B cell (primary cell): ENCODE data around the gene RPL13A. TPM values are rescaled to one million over a fixed set of nuclear protein-coding genes. Genes with fewer than 3 reads are reported as not detected.

Experiments used
- ATAC-seq: fragments of 200-7000 bp; cut with Tn5 transposase; one replicate; pipeline ENCODE4 v1.10.0; 2021; ENCODE audit warnings: low read depth, mild to moderate bottlenecking, moderate number of reproducible peaks, moderate library complexity
- CTCF ChIA-PET: fragments of 350-600 bp; sonication (Branson Sonifier 250); formaldehyde crosslinking; loops from one replicate; lab custom pipeline; 2021; ENCODE audit warnings: antibody characterized with exemption, inconsistent platforms; lab: Charles Lee
- POLR2A ChIA-PET: fragments of 350-600 bp; sonication (Branson Sonifier 250); formaldehyde crosslinking; loops from one replicate; lab custom pipeline; 2021; ENCODE audit warnings: antibody characterized with exemption; lab: Charles Lee
- DNase-seq: peaks from one replicate; pipeline ENCODE4 v3.0.0; 2013
- H2AFZ ChIP-seq: 2 replicates; pipeline ENCODE4 v1.6.1; 2012; ENCODE audit warnings: mild to moderate bottlenecking, low read depth, low read length; ENCODE audit not compliant: insufficient read depth, poor library complexity, severe bottlenecking
- H3K27ac ChIP-seq, 2 donors: 1 replicate in 1 of 2; 2 replicates in 1 of 2; pipeline ENCODE4 v1.5.1; 2012 to 2013; ENCODE audit warnings: low read length in 2 of 2, mild to moderate bottlenecking in 2 of 2, moderate library complexity in 1 of 2
- H3K27me3 ChIP-seq, 4 experiments: fragments of 200-600 bp in 1 of 4; sonication (generic) in 1 of 4; replicated peaks in 1 of 4; 1 replicate in 2 of 4; 2 replicates in 2 of 4; pipeline versions ENCODE4 v1.6.1 to v1.7.0; 2013 to 2016; ENCODE audit warnings: low read length in 3 of 4, mild to moderate bottlenecking in 2 of 4, mixed read lengths in 1 of 4, moderate library complexity in 1 of 4; ENCODE audit not compliant: insufficient read depth in 4 of 4, control insufficient read depth in 3 of 4; ENCODE audit errors: control extremely low read depth in 1 of 4
- H3K36me3 ChIP-seq, 2 experiments: replicated peaks in 1 of 2; 1 replicate in 1 of 2; 2 replicates in 1 of 2; pipeline versions ENCODE4 v1.6.1 to v1.7.1; 2013; ENCODE audit warnings: low read length in 1 of 2; ENCODE audit not compliant: insufficient read depth in 2 of 2, control insufficient read depth in 1 of 2; ENCODE audit errors: control extremely low read depth in 1 of 2, extremely low read depth in 1 of 2
- H3K4me1 ChIP-seq, 2 donors: fragments of 200-600 bp in 1 of 2; sonication (generic) in 1 of 2; 1 replicate in 1 of 2; 2 replicates in 1 of 2; pipeline versions ENCODE4 v1.5.1 to v1.6.1; 2013 to 2017; ENCODE audit warnings: low read length in 2 of 2; ENCODE audit not compliant: control insufficient read depth in 2 of 2, insufficient read depth in 2 of 2
- H3K4me2 ChIP-seq: replicated peaks from 2 replicates; pipeline ENCODE3; 2012; ENCODE audit warnings: mild to moderate bottlenecking, low read depth, low read length; ENCODE audit not compliant: poor library complexity, severe bottlenecking
- H3K4me3 ChIP-seq, 5 experiments: fragments of 200-600 bp in 1 of 5; sonication (generic) in 1 of 5; 1 replicate in 3 of 5; 2 replicates in 2 of 5; pipeline versions ENCODE4 v1.5.1 to v1.7.0; 2011 to 2016; ENCODE audit warnings: low read length in 4 of 5, mild to moderate bottlenecking in 4 of 5, low read depth in 2 of 5, control low read depth in 1 of 5, moderate library complexity in 1 of 5; ENCODE audit not compliant: insufficient read depth in 1 of 5; ENCODE audit errors: control extremely low read depth in 1 of 5, extremely low read depth in 1 of 5
- H3K79me2 ChIP-seq: fragments of 200-600 bp; sonication (generic); one replicate; pipeline ENCODE4 v1.6.0; 2016; ENCODE audit warnings: low read length; ENCODE audit not compliant: control insufficient read depth, insufficient read depth
- H3K9ac ChIP-seq: fragments of 200-600 bp; sonication (generic); 2 replicates; pipeline ENCODE4 v1.6.1; 2017; ENCODE audit warnings: mild to moderate bottlenecking, low read length, moderate library complexity
- H3K9me3 ChIP-seq, 3 donors: one replicate each; pipeline versions ENCODE4 v1.6.1 to v1.7.1; 2013; ENCODE audit warnings: low read length in 2 of 3; ENCODE audit not compliant: control insufficient read depth in 2 of 3, insufficient read depth in 1 of 3; ENCODE audit errors: control extremely low read depth in 1 of 3
- H4K20me1 ChIP-seq: 2 replicates; pipeline ENCODE4 v1.6.0; 2012; ENCODE audit warnings: mild to moderate bottlenecking, low read length; ENCODE audit not compliant: insufficient read depth, control insufficient read depth, poor library complexity, severe bottlenecking
- H3K27ac Mint-ChIP-seq: one replicate; pipeline ENCODE4 v1.8.0; 2021; ENCODE audit warnings: mixed read lengths
- H3K27me3 Mint-ChIP-seq: one replicate; pipeline ENCODE4 v1.8.0; 2021; ENCODE audit warnings: mixed read lengths
- H3K4me1 Mint-ChIP-seq: one replicate; pipeline ENCODE4 v1.8.0; 2021; ENCODE audit warnings: mixed read lengths
- H3K4me3 Mint-ChIP-seq: one replicate; pipeline ENCODE4 v1.8.0; 2021; ENCODE audit warnings: mixed read lengths
- H3K9me3 Mint-ChIP-seq: one replicate; pipeline ENCODE4 v1.8.0; 2022; ENCODE audit warnings: mixed read lengths; ENCODE audit not compliant: insufficient read depth
- CTCF ChIP-seq: fragments of 200-600 bp; IDR thresholded peaks from one replicate; pipeline ENCODE4 v1.8.0; 2022; ENCODE audit warnings: antibody characterized with exemption, mild to moderate bottlenecking
- EZH2 ChIP-seq: IDR thresholded peaks from 2 replicates; pipeline ENCODE4 v1.6.1; 2012; ENCODE audit warnings: borderline replicate concordance, low read depth, mild to moderate bottlenecking, moderate library complexity, low read length; ENCODE audit not compliant: insufficient read depth, poor library complexity, severe bottlenecking
- WGBS: methylation state at CpG from one replicate; pipeline ENCODE4 v1.1.5; 2013; ENCODE audit warnings: missing lambda C conversion rate; ENCODE audit not compliant: insufficient coverage; 5-methylcytosine and 5-hydroxymethylcytosine counted together
- intact Hi-C: fragments of 100-400 bp; cut with micrococcal nuclease; formaldehyde crosslinking; loops from one replicate; pipeline ENCODE4 v1.10.0; 2022
- polyA plus RNA-seq: library from polyadenylated mRNA; depleted of rRNA; stranded (reverse); fragments of >200 nt; gene quantifications from 2 replicates; pipeline ENCODE4 v1.2.3, GENCODE V29; 2012
- total RNA-seq, 2 donors: library from RNA; stranded (reverse); fragments of 120-200 nt in 1 of 2; gene quantifications; 1 replicate in 1 of 2; 2 replicates in 1 of 2; pipeline versions ENCODE4 v1.2.3 to v1.2.4, GENCODE V29; 2013 to 2022

RPL13A gene
- total and polyA plus RNA-seq, 2 donors (not counting 1 experiment from before 2014, with no cell fraction given): 5,457 to 6,298 TPM

GRCh38 chr19:49468746-49469447 is 18.5 kb upstream of the RPL13A start:
- ChIA-PET CTCF (interaction anchor here (0.6 to 5.7 kb wide), 14 partner anchors 11 to 210 kb away, joined by 3 to 70 read pairs (median 5); partner anchors contain the start of genes ALDH16A1 and PIH1D1), POLR2A (interaction anchor here (0.6 to 3.5 kb wide), 16 partner anchors 16 to 371 kb away, joined by 3 to 57 read pairs (median 4); partner anchors contain the start of genes ALDH16A1, CD37, PIH1D1 and RPS11)
- H3K4me2 ChIP-seq: peak overlapping the region; percentile 64
- no peak overlapping the region for H2AFZ ChIP-seq
- H3K79me2 ChIP-seq: peaks cover 10% of the 10 kb centered on the region
- peaks cover 41% of the 10 kb centered on the region for H3K4me1 Mint-ChIP-seq
- peak overlapping the region; percentile 23 for H3K9ac ChIP-seq
- DNase-seq (peak; percentile 98), ATAC-seq (peak; percentile 75)
- intact Hi-C loops: loop anchor here (1.0 kb wide), 6 partner anchors 16 to 243 kb away; partner anchors contain the start of genes ALDH16A1, KASH5 and RPL13A
- peak overlapping the region; percentile 96 to 98 for H3K27ac ChIP-seq
- H3K36me3 ChIP-seq: peaks cover 0 to 27% of the 10 kb centered on the region in 2 experiments
- WGBS: 35% methylated on average over 13 of the region's 15 CpGs
- no peaks in the 10 kb centered on the region for H3K27me3 Mint-ChIP-seq
- H3K9me3 ChIP-seq: peaks cover 0 to 17% (median 0%) of the 10 kb centered on the region in 3 donors
- no peaks in the 10 kb centered on the region for H3K9me3 Mint-ChIP-seq
- no peaks in the 10 kb centered on the region for H4K20me1 ChIP-seq
- H3K27me3 ChIP-seq: no peaks in the 10 kb centered on the region
- peaks cover 44 to 57% of the 10 kb centered on the region in 2 donors for H3K4me1 ChIP-seq
- TF ChIP-seq EZH2: no peak
- peak overlapping the region in 1 of 5 experiments; percentile 18 for H3K4me3 ChIP-seq
- peak overlapping the region; percentile 74 for H3K4me3 Mint-ChIP-seq
- peak overlapping the region; percentile 98 for H3K27ac Mint-ChIP-seq

- H4K20me1 ChIP-seq: no peaks in the 10 kb centered on the region
- ATAC-seq (peak; percentile 52), DNase-seq (peak; percentile 93)
- ChIA-PET POLR2A (interaction anchor here (0.6 to 3.5 kb wide), 17 partner anchors 9 to 206 kb away, joined by 3 to 57 read pairs (median 5); partner anchors contain the start of genes ALDH16A1, CD37, PIH1D1 and RPS11), CTCF (interaction anchor here (0.6 to 5.7 kb wide), 35 partner anchors 9 to 372 kb away, joined by 3 to 70 read pairs (median 4); partner anchors contain the start of genes ALDH16A1, CD37, GFY and KASH5)
- Mint-ChIP-seq H3K4me1 (peaks cover 49% of the 10 kb centered on the region), H3K27ac (peak overlapping the region; percentile 98), H3K4me3 (peak overlapping the region; percentile 67), H3K27me3 (no peaks in the 10 kb centered on the region), H3K9me3 (no peaks in the 10 kb centered on the region)
- peak overlapping the region; percentile 45 for H3K9ac ChIP-seq
- intact Hi-C loops: loop anchor here (1.0 to 10.0 kb wide), 9 partner anchors 17 to 835 kb away; partner anchors contain the start of genes ALDH16A1, DBP, KASH5 and RPL13A
- H3K27me3 ChIP-seq: no peaks in the 10 kb centered on the region
- WGBS: 12% methylated on average over 20 of the region's 25 CpGs
- peak overlapping the region; percentile 59 for H3K4me2 ChIP-seq
- H3K36me3 ChIP-seq: peaks cover 0 to 16% of the 10 kb centered on the region in 2 experiments
- TF ChIP-seq CTCF (peak; percentile 78), EZH2 (no peak)
- H3K4me3 ChIP-seq: peak overlapping the region in 1 of 5 experiments; percentile 23
- H3K9me3 ChIP-seq: peaks cover 0 to 17% (median 0%) of the 10 kb centered on the region in 3 donors
- H2AFZ ChIP-seq: peak overlapping the region; percentile 37
- H3K4me1 ChIP-seq: peaks cover 51 to 64% of the 10 kb centered on the region in 2 donors
- peak overlapping the region; percentile 96 to 98 for H3K27ac ChIP-seq
- peaks cover 17% of the 10 kb centered on the region for H3K79me2 ChIP-seq
Measured at GRCh38 chr19:49469828-49470614, 17.4 kb upstream of the RPL13A start.
